IMR-90 (cell line): Measurements from ENCODE around the gene CES1. TPM values are rescaled to one million over a fixed set of nuclear protein-coding genes. Genes with fewer than 3 reads are reported as not detected.

Source experiments
- ATAC-seq: fragments of 200-7000 bp; cut with Tn5 transposase; 2 replicates; pipeline ENCODE4 v1.9.1; 2020; ENCODE audit warnings: low read depth, mild to moderate bottlenecking, moderate library complexity
- BruUV-seq: library from RNA; stranded (reverse); fragments of 400-500 nt; replicated peaks from 2 replicates; lab custom pipeline; 2021; lab: Mats Ljungman, UMichigan
- CTCF ChIA-PET: fragments of 300-600 bp; formaldehyde crosslinking; extraction: SDS; loops from one replicate; lab custom pipeline; 2021; ENCODE audit warnings: antibody characterized with exemption; lab: Yijun Ruan, JAX
- POLR2A ChIA-PET: fragments of 300-600 bp; sonication (Branson Sonifier 250); formaldehyde crosslinking; loops from one replicate; lab custom pipeline; 2022; ENCODE audit warnings: antibody characterized with exemption; ENCODE audit not compliant: unreplicated experiment; lab: Charles Lee
- DNase-seq: peaks from one replicate; pipeline ENCODE4 v3.0.0; 2013
- H2AFZ ChIP-seq: replicated peaks from 2 replicates; pipeline ENCODE3; 2013; ENCODE audit warnings: low read length, mild to moderate bottlenecking; ENCODE audit not compliant: poor library complexity
- H2AK5ac ChIP-seq: 2 replicates; pipeline ENCODE4 v1.6.1; 2013; ENCODE audit warnings: low read depth, low read length, inconsistent platforms
- H2AK9ac ChIP-seq: replicated peaks from 2 replicates; pipeline ENCODE3; 2013; ENCODE audit warnings: mild to moderate bottlenecking, low read depth, low read length, moderate library complexity; ENCODE audit not compliant: poor library complexity
- H2BK120ac ChIP-seq: 2 replicates; pipeline ENCODE4 v1.6.1; 2013; ENCODE audit warnings: low read depth, low read length, inconsistent platforms
- H2BK15ac ChIP-seq: 3 replicates; pipeline ENCODE4 v1.6.1; 2013; ENCODE audit warnings: low read depth, low read length, inconsistent platforms
- H2BK20ac ChIP-seq: 2 replicates; pipeline ENCODE4 v1.6.1; 2013; ENCODE audit warnings: low read depth, mild to moderate bottlenecking, inconsistent platforms, low read length, moderate library complexity
- H2BK5ac ChIP-seq: 2 replicates; pipeline ENCODE4 v1.6.1; 2013; ENCODE audit warnings: mild to moderate bottlenecking, low read depth, low read length, inconsistent platforms; ENCODE audit not compliant: poor library complexity, severe bottlenecking
- H3K14ac ChIP-seq: replicated peaks from 2 replicates; pipeline ENCODE4 v1.6.1; 2013; ENCODE audit warnings: low read depth, low read length, inconsistent platforms
- H3K18ac ChIP-seq: 2 replicates; pipeline ENCODE4 v1.6.1; 2013; ENCODE audit warnings: low read depth, low read length, control low read depth
- H3K23ac ChIP-seq: 2 replicates; pipeline ENCODE4 v1.6.1; 2013; ENCODE audit warnings: low read depth, low read length, inconsistent platforms
- H3K27ac ChIP-seq: 2 replicates; pipeline ENCODE4 v1.5.1; 2013; ENCODE audit warnings: mild to moderate bottlenecking, control low read depth, low read length; ENCODE audit not compliant: insufficient read depth
- H3K27me3 ChIP-seq: 2 replicates; pipeline ENCODE4 v1.6.1; 2013; ENCODE audit warnings: low read length; ENCODE audit not compliant: control insufficient read depth, insufficient read depth
- H3K36me3 ChIP-seq: 2 replicates; pipeline ENCODE4 v1.6.1; 2013; ENCODE audit warnings: low read length, mixed read lengths; ENCODE audit not compliant: control insufficient read depth, insufficient read depth
- H3K4ac ChIP-seq: 2 replicates; pipeline ENCODE4 v1.6.1; 2013; ENCODE audit warnings: low read depth, low read length, inconsistent platforms
- H3K4me1 ChIP-seq: 2 replicates; pipeline ENCODE4 v1.6.1; 2013; ENCODE audit warnings: low read length, mixed read lengths; ENCODE audit not compliant: control insufficient read depth, insufficient read depth
- H3K4me2 ChIP-seq: 2 replicates; pipeline ENCODE4 v1.6.1; 2013; ENCODE audit warnings: low read depth, mild to moderate bottlenecking, control low read depth, low read length, moderate library complexity
- H3K4me3 ChIP-seq: 2 replicates; pipeline ENCODE4 v1.5.1; 2013; ENCODE audit warnings: low read depth, mild to moderate bottlenecking, control low read depth, low read length, moderate library complexity; ENCODE audit not compliant: insufficient read depth
- H3K56ac ChIP-seq: 2 replicates; pipeline ENCODE4 v1.6.1; 2013; ENCODE audit warnings: low read length, inconsistent platforms; ENCODE audit not compliant: insufficient read depth; ENCODE audit errors: extremely low read depth
- H3K79me1 ChIP-seq, 2 experiments: 2 replicates each; pipeline ENCODE4 v1.6.1; 2013; ENCODE audit warnings: low read length in 2 of 2, inconsistent platforms in 1 of 2, low read depth in 1 of 2
- H3K9ac ChIP-seq: 2 replicates; pipeline ENCODE4 v1.6.1; 2013; ENCODE audit warnings: low read depth, low read length, control low read depth
- H3K9me1 ChIP-seq: 2 replicates; pipeline ENCODE4 v1.6.1; 2013; ENCODE audit warnings: low read length, inconsistent platforms; ENCODE audit not compliant: insufficient read depth
- H3K9me3 ChIP-seq: 2 replicates; pipeline ENCODE4 v1.6.1; 2013; ENCODE audit warnings: low read length; ENCODE audit not compliant: control insufficient read depth, insufficient read depth
- H4K20me1 ChIP-seq: 2 replicates; pipeline ENCODE4 v1.6.1; 2013; ENCODE audit warnings: low read length, inconsistent platforms; ENCODE audit not compliant: insufficient read depth
- H4K5ac ChIP-seq: 2 replicates; pipeline ENCODE4 v1.6.1; 2013; ENCODE audit warnings: mild to moderate bottlenecking, low read depth, low read length, control low read depth
- H4K8ac ChIP-seq, 2 experiments: 2 replicates each; pipeline ENCODE4 v1.6.1; 2013; ENCODE audit warnings: low read depth in 2 of 2, low read length in 2 of 2, control low read depth in 1 of 2, inconsistent platforms in 1 of 2
- H4K91ac ChIP-seq: 2 replicates; pipeline ENCODE4 v1.6.1; 2013; ENCODE audit warnings: low read depth, low read length, inconsistent platforms; ENCODE audit not compliant: insufficient read depth
- BHLHE40 ChIP-seq: fragments of 150-350 bp; IDR thresholded peaks from 2 replicates; pipeline ENCODE4 v1.6.1; 2016; ENCODE audit warnings: mild to moderate bottlenecking, low read depth, low read length
- CEBPB ChIP-seq: IDR thresholded peaks from 2 replicates; pipeline ENCODE4 v1.6.1; 2012; ENCODE audit warnings: low read depth, low read length, improper control_type of control experiment
- CHD1 ChIP-seq: IDR thresholded peaks from 2 replicates; pipeline ENCODE4 v1.6.1; 2012; ENCODE audit warnings: low read depth, low read length, improper control_type of control experiment
- CTCF ChIP-seq: conservative IDR thresholded peaks from 2 replicates; pipeline ENCODE4 v1.5.1; 2012; ENCODE audit warnings: mild to moderate bottlenecking, low read depth, low read length, improper control_type of control experiment
- ELK1 ChIP-seq: fragments of 150-350 bp; IDR thresholded peaks from 2 replicates; pipeline ENCODE4 v1.6.1; 2016; ENCODE audit warnings: low read depth, mild to moderate bottlenecking, low read length, moderate library complexity, borderline replicate concordance
- FOS ChIP-seq: fragments of 150-350 bp; IDR thresholded peaks from 2 replicates; pipeline ENCODE4 v1.6.1; 2016; ENCODE audit warnings: low read depth, low read length
- MAFK ChIP-seq: IDR thresholded peaks from 2 replicates; pipeline ENCODE4 v1.6.1; 2012; ENCODE audit warnings: low read depth, low read length, improper control_type of control experiment
- MAZ ChIP-seq: IDR thresholded peaks from 2 replicates; pipeline ENCODE4 v1.6.1; 2012; ENCODE audit warnings: low read depth, mild to moderate bottlenecking, low read length, improper control_type of control experiment, moderate library complexity, borderline replicate concordance
- MXI1 ChIP-seq: IDR thresholded peaks from 2 replicates; pipeline ENCODE4 v1.6.1; 2012; ENCODE audit warnings: low read depth, mild to moderate bottlenecking, low read length, moderate library complexity, borderline replicate concordance
- NFE2L2 ChIP-seq: fragments of 150-350 bp; IDR thresholded peaks from 2 replicates; pipeline ENCODE4 v1.6.1; 2016; ENCODE audit warnings: low read depth, mild to moderate bottlenecking, low read length
- POLR2A ChIP-seq: IDR thresholded peaks from 2 replicates; pipeline ENCODE4 v1.6.1; 2012; ENCODE audit warnings: mild to moderate bottlenecking, low read depth, low read length
- RAD21 ChIP-seq: IDR thresholded peaks from 2 replicates; pipeline ENCODE4 v1.6.1; 2012; ENCODE audit warnings: low read length, improper control_type of control experiment
- RCOR1 ChIP-seq: IDR thresholded peaks from 2 replicates; pipeline ENCODE4 v1.6.1; 2012; ENCODE audit warnings: mild to moderate bottlenecking, low read length, improper control_type of control experiment; ENCODE audit not compliant: insufficient replicate concordance
- RFX5 ChIP-seq: IDR thresholded peaks from 2 replicates; pipeline ENCODE4 v1.8.0; 2012; ENCODE audit warnings: low read depth, mild to moderate bottlenecking, low read length, moderate library complexity
- SMC3 ChIP-seq: fragments of 150-350 bp; IDR thresholded peaks from 2 replicates; pipeline ENCODE4 v1.6.1; 2016; ENCODE audit warnings: low read depth, mild to moderate bottlenecking, antibody characterized with exemption, low read length, moderate library complexity
- WGBS, 2 experiments: methylation state at CpG; one replicate each; pipeline versions ENCODE4 v1.1.5 to v1.1.7; 2013; ENCODE audit warnings: missing lambda C conversion rate in 2 of 2; ENCODE audit not compliant: insufficient read length in 1 of 2; ENCODE audit errors: extremely low coverage in 2 of 2; 5-methylcytosine and 5-hydroxymethylcytosine counted together
- dilution Hi-C: fragments of 300-500 bp; cut with HindIII; formaldehyde crosslinking; loops from one replicate; pipeline ENCODE4 v1.14.3; 2018; ENCODE audit warnings: low sequenced_read_pairs; ENCODE audit not compliant: unreplicated experiment
- in situ Hi-C: fragments of 300-500 bp; cut with MboI; formaldehyde crosslinking; loops from 3 replicates; pipeline ENCODE4 v1.14.3; 2019; ENCODE audit warnings: low sequenced_read_pairs, inconsistent platforms, mixed read lengths
- intact Hi-C: fragments of 100-400 bp; cut with micrococcal nuclease; formaldehyde crosslinking; loops from 2 replicates; pipeline ENCODE4 v1.10.0; 2022
- polyA plus RNA-seq, 3 experiments: library from polyadenylated mRNA; depleted of rRNA; stranded (reverse); fragments of >200 nt; gene quantifications; 2 replicates each; pipeline ENCODE4 v1.2.3, GENCODE V29; 2012; ENCODE audit warnings: low replicate concordance in 1 of 3
- total RNA-seq: library from RNA; depleted of rRNA; stranded (reverse); fragments of >200 nt; gene quantifications from 2 replicates; pipeline ENCODE4 v1.2.3, GENCODE V29; 2012
- TF ChIP-seq, protein P1 (sequence below): fragments of 150-350 bp; IDR thresholded peaks from 2 replicates; pipeline ENCODE4 v1.6.1; 2017; ENCODE audit warnings: mild to moderate bottlenecking, antibody characterized with exemption, low read length, low read depth

The CES1 gene
- total and polyA plus RNA-seq, 2 of the 4 experiments (the other 2 are of a cell fraction), result 0.03 TPM; not detected in 1

DNA sequence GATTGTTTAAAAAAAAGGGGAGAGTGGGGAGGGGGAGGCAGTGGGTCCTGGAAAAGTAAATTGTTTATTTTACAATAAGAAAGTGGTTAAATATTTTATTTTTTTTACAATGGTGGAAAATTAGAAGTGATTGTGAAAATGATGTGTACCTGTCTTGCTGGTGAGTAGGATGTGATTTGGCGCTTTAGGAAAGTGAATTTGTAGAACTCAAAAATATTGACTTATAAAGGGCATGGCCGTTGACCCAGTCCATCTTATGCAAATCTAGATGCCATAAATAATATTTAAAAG lies 10.2 kb upstream of the CES1 start:
- TF ChIP-seq FOS, result no peak
- no peak for TF ChIP-seq NFE2L2
- TF ChIP-seq MAZ, result no peak
- TF ChIP-seq RCOR1, result no peak
- no peak for TF ChIP-seq CHD1
- no peak for TF ChIP-seq POLR2A
- TF ChIP-seq SMC3, result no peak
- no peak for TF ChIP-seq MXI1
- no peak for TF ChIP-seq CEBPB
- no peak for TF ChIP-seq BHLHE40
- TF ChIP-seq, protein P1, sequence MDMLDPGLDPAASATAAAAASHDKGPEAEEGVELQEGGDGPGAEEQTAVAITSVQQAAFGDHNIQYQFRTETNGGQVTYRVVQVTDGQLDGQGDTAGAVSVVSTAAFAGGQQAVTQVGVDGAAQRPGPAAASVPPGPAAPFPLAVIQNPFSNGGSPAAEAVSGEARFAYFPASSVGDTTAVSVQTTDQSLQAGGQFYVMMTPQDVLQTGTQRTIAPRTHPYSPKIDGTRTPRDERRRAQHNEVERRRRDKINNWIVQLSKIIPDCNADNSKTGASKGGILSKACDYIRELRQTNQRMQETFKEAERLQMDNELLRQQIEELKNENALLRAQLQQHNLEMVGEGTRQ, result no peak
- no peak for TF ChIP-seq RFX5
- TF ChIP-seq RAD21, result no peak
- TF ChIP-seq CTCF, result no peak
- no peak for TF ChIP-seq MAFK
- TF ChIP-seq ELK1, result no peak
- no peaks in the 10 kb centered on the region for H3K36me3 ChIP-seq
- H3K27me3 ChIP-seq, result no peaks in the 10 kb centered on the region
- H2AFZ ChIP-seq, result no peak overlapping the region
- no peak overlapping the region for H3K56ac ChIP-seq
- no peak for DNase-seq
- BruUV-seq, result no TSS peak
- no peak overlapping the region for H3K23ac ChIP-seq
- H3K79me1 ChIP-seq, result no peaks in the 10 kb centered on the region
- in situ Hi-C loops (loop anchor here (5.0 to 10.0 kb wide), 3 partner anchors 131 to 378 kb away; no protein-coding TSS in a partner anchor), dilution Hi-C loops (no loop called here), intact Hi-C loops (loop anchor here (1.0 to 5.0 kb wide), 3 partner anchors 131 to 476 kb away; no protein-coding TSS in a partner anchor)
- H4K20me1 ChIP-seq, result no peaks in the 10 kb centered on the region
- no CpG with 5 or more reads among the region's 2 CpGs for WGBS, 2 experiments
- H3K18ac ChIP-seq, result no peak overlapping the region
- no peak overlapping the region for H4K91ac ChIP-seq
- H3K4me1 ChIP-seq, result no peaks in the 10 kb centered on the region
- H4K5ac ChIP-seq, result no peak overlapping the region
- no peaks in the 10 kb centered on the region for H3K9me1 ChIP-seq
- CTCF ChIA-PET, result no interaction called here
- no peak overlapping the region for H3K27ac ChIP-seq
- H4K8ac ChIP-seq, result no peak overlapping the region
- no peak overlapping the region for H2BK20ac ChIP-seq
- no peak overlapping the region for H2BK120ac ChIP-seq
- H3K4me2 ChIP-seq, result no peak overlapping the region
- POLR2A ChIA-PET, result no interaction called here
- H3K9me3 ChIP-seq, result no peaks in the 10 kb centered on the region
- no peak overlapping the region for H3K4me3 ChIP-seq
- H2AK5ac ChIP-seq, result no peak overlapping the region
- H2BK15ac ChIP-seq, result no peak overlapping the region
- H3K14ac ChIP-seq, result no peak overlapping the region
- no peak for ATAC-seq
- H3K4ac ChIP-seq, result no peak overlapping the region
- H3K9ac ChIP-seq, result no peak overlapping the region
- no peak overlapping the region for H2AK9ac ChIP-seq
- no peak overlapping the region for H2BK5ac ChIP-seq
